Cerebellar cortex (tissue), 1 donor: ENCODE results near the gene TP53BP2.
"Not testable (repeated sequence)": the region's sequence is repeated elsewhere in the genome, so short reads cannot be mapped to it uniquely, and the experiment has no call there.

Source experiments
- DNase-seq: peaks from one replicate; pipeline ENCODE4 v3.0.0-alpha.2; 2015; ENCODE audit warnings: low spot score

TP53BP2 gene

GRCh38 chr1:223739366-223740037, 106.2 kb downstream of the TP53BP2 start:
- no peak for DNase-seq

- peak; percentile 57 for DNase-seq
Measured at GRCh38 chr1:223738465-223739365, 107.0 kb downstream of the TP53BP2 start.

- no peak for DNase-seq
Measured at GRCh38 chr1:223737342-223737741, 108.4 kb downstream of the TP53BP2 start.

- not testable (repeated sequence) for DNase-seq
Measured at GRCh38 chr1:223736638-223737037, 109.1 kb downstream of the TP53BP2 start.

- no peak for DNase-seq
Measured at GRCh38 chr1:223733898-223734852, 111.6 kb downstream of the TP53BP2 start.

DNA sequence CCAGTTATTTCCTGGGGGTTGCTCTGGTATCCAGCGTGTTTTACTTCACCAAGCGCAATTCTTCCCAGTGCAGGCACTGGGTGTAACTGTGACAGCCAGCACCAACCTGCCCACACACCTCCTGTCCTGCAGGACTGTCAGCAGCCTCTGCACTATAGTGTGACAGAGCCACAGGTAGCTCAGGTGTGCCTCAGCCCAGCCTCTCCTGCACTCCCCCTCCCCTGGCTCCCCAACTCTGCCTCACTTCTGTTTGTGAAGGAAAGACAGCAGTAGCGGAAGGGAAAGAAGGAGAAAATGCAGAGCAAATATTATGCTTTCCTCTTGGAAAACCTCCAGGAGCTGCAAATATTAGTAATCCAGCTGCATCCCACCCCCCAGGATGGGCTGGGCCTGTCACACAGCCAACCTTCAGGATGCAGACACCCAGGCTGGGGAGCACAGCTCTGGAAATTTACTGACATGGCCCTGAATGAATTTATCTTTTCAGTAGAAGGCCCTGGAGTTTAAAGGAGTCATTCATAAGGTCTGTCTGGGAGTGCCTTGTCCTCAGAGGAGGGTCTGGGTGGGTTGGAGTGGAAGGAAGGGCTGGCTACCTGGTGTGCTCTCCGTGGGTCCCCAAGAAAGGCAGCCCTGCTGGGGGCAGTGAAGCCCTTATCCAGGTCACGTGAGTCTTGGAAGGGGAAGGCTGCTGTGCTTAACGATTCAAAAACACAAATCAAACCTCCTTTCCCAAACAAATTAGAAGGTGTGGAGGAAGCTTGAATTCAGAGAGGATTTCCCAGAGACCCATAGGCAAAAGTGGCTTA, 112.6 kb downstream of the TP53BP2 start:
- DNase-seq = no peak

- peak; percentile 76 for DNase-seq
Measured at GRCh38 chr1:223731133-223731770, 114.5 kb downstream of the TP53BP2 start.

DNA sequence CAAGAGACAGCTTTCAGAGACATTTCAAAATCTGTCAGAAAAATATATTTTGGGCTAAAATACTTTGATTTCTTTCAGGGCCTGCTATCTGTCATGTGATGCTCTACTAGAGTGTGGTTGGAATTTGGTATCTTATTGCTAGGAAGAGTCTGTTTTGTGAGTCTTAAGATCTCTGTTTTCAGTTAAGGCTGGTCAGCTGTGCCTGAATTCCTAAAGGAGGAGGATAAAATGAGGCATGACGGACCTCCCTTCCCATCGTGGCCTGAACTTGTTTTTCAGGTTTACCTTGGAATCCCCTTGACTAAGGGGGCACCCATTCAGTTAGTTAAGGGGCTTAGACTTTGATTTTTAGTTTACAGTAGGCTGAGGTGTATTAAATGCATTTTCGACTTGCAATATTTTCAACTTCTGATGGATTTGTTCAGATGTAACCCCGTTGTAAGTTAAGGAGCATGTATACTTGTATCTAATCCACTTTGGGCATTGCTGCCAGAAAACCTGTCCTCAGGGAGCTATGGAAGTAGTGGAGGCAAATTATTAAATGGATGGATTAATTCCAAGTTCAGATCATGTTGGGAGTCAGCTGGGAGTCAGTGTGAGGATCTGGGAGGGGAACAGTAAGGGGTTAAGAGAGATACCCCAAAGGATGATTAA, 115.1 kb downstream of the TP53BP2 start:
- DNase-seq = no peak

DNA sequence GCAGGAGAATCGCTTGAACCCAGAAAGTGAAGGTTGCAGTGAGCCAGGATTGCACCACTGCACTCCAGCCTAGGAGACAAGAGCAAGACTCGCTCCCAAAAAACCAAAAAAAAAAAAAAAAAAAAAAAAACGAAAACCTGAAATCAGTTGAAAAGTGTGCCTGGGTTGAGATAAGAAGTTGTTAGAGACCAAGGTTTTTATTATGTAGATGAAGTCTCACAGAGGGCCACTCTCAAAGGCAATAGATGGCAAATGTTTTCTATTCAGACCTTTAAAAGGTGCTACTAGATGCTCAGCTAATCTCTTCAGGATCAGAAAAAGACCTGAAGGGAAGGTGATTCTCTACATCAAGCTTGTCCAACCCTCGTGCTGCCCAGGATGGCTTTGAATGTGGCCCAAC, 115.8 kb downstream of the TP53BP2 start:
- no peak for DNase-seq
